A673 (cell line): ENCODE results near the gene MKS1. TPM values are rescaled to one million over a fixed set of nuclear protein-coding genes. Genes with fewer than 3 reads are reported as not detected.

ENCODE experiments used
- BruUV-seq: library from RNA; stranded (reverse); fragments of 400-500 nt; replicated peaks from 2 replicates; lab custom pipeline; 2021; lab: Mats Ljungman, UMichigan
- CTCF ChIA-PET: fragments of 300-600 bp; sonication (Branson Sonifier 250); formaldehyde crosslinking; loops from one replicate; lab custom pipeline; 2022; ENCODE audit warnings: antibody characterized with exemption; lab: Charles Lee
- POLR2A ChIA-PET: fragments of 300-600 bp; sonication (Branson Sonifier 250); formaldehyde crosslinking; loops from one replicate; lab custom pipeline; 2022; ENCODE audit warnings: antibody characterized with exemption; ENCODE audit not compliant: low non-redundant PET; lab: Charles Lee
- DNase-seq: peaks from one replicate; pipeline ENCODE4 v3.0.0-alpha.2; 2015; ENCODE audit warnings: low spot score
- H3K27ac ChIP-seq: fragments of 200-600 bp; sonication (generic); 2 replicates; pipeline ENCODE4 v1.5.1; 2016; ENCODE audit warnings: mixed run types, low read depth, mild to moderate bottlenecking, mixed read lengths, antibody characterized with exemption, low read length; ENCODE audit not compliant: poor library complexity, severe bottlenecking
- H3K27me3 ChIP-seq: fragments of 200-600 bp; sonication (generic); replicated peaks from 2 replicates; pipeline ENCODE4 v1.6.1; 2017; ENCODE audit warnings: mixed run types, low read depth, mild to moderate bottlenecking, mixed read lengths, antibody characterized with exemption, low read length; ENCODE audit not compliant: insufficient read depth, poor library complexity
- H3K36me3 ChIP-seq: fragments of 200-600 bp; sonication (generic); 2 replicates; pipeline ENCODE4 v1.6.1; 2016; ENCODE audit warnings: mixed run types, mild to moderate bottlenecking, mixed read lengths, antibody characterized with exemption, low read length; ENCODE audit not compliant: insufficient read depth, poor library complexity, severe bottlenecking
- H3K4me1 ChIP-seq: fragments of 200-600 bp; sonication (generic); 2 replicates; pipeline ENCODE4 v1.6.1; 2017; ENCODE audit warnings: mixed run types, mild to moderate bottlenecking, mixed read lengths, antibody characterized with exemption, low read length; ENCODE audit not compliant: insufficient read depth, poor library complexity, severe bottlenecking
- H3K4me3 ChIP-seq: fragments of 200-600 bp; sonication (generic); 2 replicates; pipeline ENCODE4 v1.5.1; 2016; ENCODE audit warnings: low read depth, mixed run types, mild to moderate bottlenecking, mixed read lengths, low read length; ENCODE audit not compliant: poor library complexity, severe bottlenecking
- H3K9me3 ChIP-seq: fragments of 200-600 bp; sonication (generic); 2 replicates; pipeline ENCODE4 v1.6.1; 2016; ENCODE audit warnings: mixed run types, low read depth, mild to moderate bottlenecking, mixed read lengths, antibody characterized with exemption, low read length; ENCODE audit not compliant: poor library complexity, severe bottlenecking
- EZH2 ChIP-seq: fragments of 200-600 bp; sonication (generic); IDR thresholded peaks from 2 replicates; pipeline ENCODE4 v1.6.1; 2017; ENCODE audit warnings: borderline replicate concordance, low read depth, mild to moderate bottlenecking, mixed read lengths, antibody characterized with exemption, low read length; ENCODE audit not compliant: poor library complexity, severe bottlenecking
- intact Hi-C: fragments of 100-400 bp; cut with micrococcal nuclease; formaldehyde crosslinking; loops from one replicate; pipeline ENCODE4 v1.10.0; 2022; ENCODE audit not compliant: unreplicated experiment
- total RNA-seq: library from RNA; stranded (reverse); gene quantifications from 2 replicates; pipeline ENCODE4 v1.2.3, GENCODE V29; 2021
- TF ChIP-seq, protein P1 (sequence below): fragments of 300-800, 200-600 bp; sonication (generic); conservative IDR thresholded peaks from 2 replicates; pipeline ENCODE4 v1.5.1; 2017; ENCODE audit warnings: low read depth, mild to moderate bottlenecking, antibody characterized with exemption, low read length, moderate library complexity, mixed read lengths

Gene MKS1
- total RNA-seq, 1 experiment from 2014 or later = 28.1 TPM

- POLR2A ChIA-PET = no interaction called here
These were observed 19.1 kb upstream of the MKS1 start, which contains the start of gene LPO for GRCh38 chr17:58238147-58238634. TSS of gene LPO (plus strand) at chr17:58238584. CDS start at chr17:58242980, 4,396 bp downstream.

GRCh38 chr17:58236394-58236793, 17.3 kb upstream of the MKS1 start:
- Histone ChIP-seq H3K9me3 (no peaks in the 10 kb centered on the region), H3K27ac (no peak overlapping the region), H3K36me3 (no peaks in the 10 kb centered on the region), H3K27me3 (peaks cover 27% of the 10 kb centered on the region), H3K4me1 (peaks cover 5% of the 10 kb centered on the region), H3K4me3 (no peak overlapping the region)
- POLR2A ChIA-PET = no interaction called here
- no peak for DNase-seq
- TF ChIP-seq, protein P1, sequence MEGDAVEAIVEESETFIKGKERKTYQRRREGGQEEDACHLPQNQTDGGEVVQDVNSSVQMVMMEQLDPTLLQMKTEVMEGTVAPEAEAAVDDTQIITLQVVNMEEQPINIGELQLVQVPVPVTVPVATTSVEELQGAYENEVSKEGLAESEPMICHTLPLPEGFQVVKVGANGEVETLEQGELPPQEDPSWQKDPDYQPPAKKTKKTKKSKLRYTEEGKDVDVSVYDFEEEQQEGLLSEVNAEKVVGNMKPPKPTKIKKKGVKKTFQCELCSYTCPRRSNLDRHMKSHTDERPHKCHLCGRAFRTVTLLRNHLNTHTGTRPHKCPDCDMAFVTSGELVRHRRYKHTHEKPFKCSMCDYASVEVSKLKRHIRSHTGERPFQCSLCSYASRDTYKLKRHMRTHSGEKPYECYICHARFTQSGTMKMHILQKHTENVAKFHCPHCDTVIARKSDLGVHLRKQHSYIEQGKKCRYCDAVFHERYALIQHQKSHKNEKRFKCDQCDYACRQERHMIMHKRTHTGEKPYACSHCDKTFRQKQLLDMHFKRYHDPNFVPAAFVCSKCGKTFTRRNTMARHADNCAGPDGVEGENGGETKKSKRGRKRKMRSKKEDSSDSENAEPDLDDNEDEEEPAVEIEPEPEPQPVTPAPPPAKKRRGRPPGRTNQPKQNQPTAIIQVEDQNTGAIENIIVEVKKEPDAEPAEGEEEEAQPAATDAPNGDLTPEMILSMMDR = no peak
- no peak for TF ChIP-seq EZH2
- CTCF ChIA-PET = interaction anchor here (0.8 kb wide), 1 partner anchor 14 kb away, joined by 3 read pairs; no protein-coding TSS in a partner anchor
- no TSS peak for BruUV-seq
- intact Hi-C loops = no loop called here

More at GRCh38 chr17:58238147-58238634, 19.1 kb upstream of the MKS1 start, which contains the start of gene LPO:
- Histone ChIP-seq H3K9me3 (no peaks in the 10 kb centered on the region), H3K4me3 (no peak within 1 kb of the TSS), H3K36me3 (no peaks in the 10 kb centered on the region), H3K27me3 (peaks cover 27% of the 10 kb centered on the region), H3K4me1 (peaks cover 5% of the 10 kb centered on the region), H3K27ac (no peak within 1 kb of the TSS)
- TF ChIP-seq, protein P1 = no peak
- no peak for TF ChIP-seq EZH2
- CTCF ChIA-PET = no interaction called here
- BruUV-seq = no TSS peak
- DNase-seq = no peak
- intact Hi-C loops = no loop called here

GRCh38 chr17:58235821-58236220, 16.8 kb upstream of the MKS1 start:
- Histone ChIP-seq H3K9me3 (no peaks in the 10 kb centered on the region), H3K27ac (no peak overlapping the region), H3K36me3 (no peaks in the 10 kb centered on the region), H3K4me1 (peaks cover 5% of the 10 kb centered on the region), H3K4me3 (no peak overlapping the region), H3K27me3 (peaks cover 27% of the 10 kb centered on the region)
- CTCF ChIA-PET = interaction anchor here (0.8 kb wide), 1 partner anchor 14 kb away, joined by 3 read pairs; no protein-coding TSS in a partner anchor
- POLR2A ChIA-PET = no interaction called here
- no peak for TF ChIP-seq EZH2
- TF ChIP-seq, protein P1 = no peak
- no peak for DNase-seq
- no TSS peak for BruUV-seq
- intact Hi-C loops = no loop called here
